Measurements from ENCODE around the gene SNPH.

The SNPH gene

GRCh38 chr20:1325173-1326030, 59.3 kb downstream of the SNPH start:
- DNase-seq (ENCODE audit: low read depth), result peak; percentile 99

- no peak for DNase-seq (ENCODE audit: low read depth)
These were observed 60.2 kb downstream of the SNPH start for GRCh38 chr20:1326031-1326930.

GRCh38 chr20:1327241-1327653, 61.2 kb downstream of the SNPH start:
- DNase-seq (ENCODE audit: low read depth), result no peak

GRCh38 chr20:1327827-1328679, 62.0 kb downstream of the SNPH start:
- DNase-seq (ENCODE audit: low read depth), result no peak

GRCh38 chr20:1328680-1329330, 62.7 kb downstream of the SNPH start, which contains the start of gene SDCBP2:
Gene SDCBP2 (minus strand): TSS chr20:1329139. CDS start chr20:1320416, 8,723 bp downstream.
- DNase-seq (ENCODE audit: low read depth), result no peak

- DNase-seq (ENCODE audit: low read depth), result no peak
These were observed 64.2 kb downstream of the SNPH start for GRCh38 chr20:1330075-1330830.

GRCh38 chr20:1331101-1331500, 65.0 kb downstream of the SNPH start:
- DNase-seq (ENCODE audit: low read depth), result no peak

- no peak for DNase-seq (ENCODE audit: low read depth)
These were observed 65.8 kb downstream of the SNPH start for GRCh38 chr20:1331801-1332453.

- DNase-seq (ENCODE audit: low read depth), result no peak
These were observed 66.7 kb downstream of the SNPH start for GRCh38 chr20:1332749-1333300.

GRCh38 chr20:1333462-1334369, 67.6 kb downstream of the SNPH start:
- no peak for DNase-seq (ENCODE audit: low read depth)

GRCh38 chr20:1334370-1334731, 68.3 kb downstream of the SNPH start:
- DNase-seq (ENCODE audit: low read depth), result no peak

GRCh38 chr20:1334761-1335160, 68.7 kb downstream of the SNPH start:
- no peak for DNase-seq (ENCODE audit: low read depth)

- no peak for DNase-seq (ENCODE audit: low read depth)
These were observed 70.0 kb downstream of the SNPH start for GRCh38 chr20:1335961-1336698.

GRCh38 chr20:1336699-1337367, 70.7 kb downstream of the SNPH start:
- DNase-seq (ENCODE audit: low read depth), result no peak

GRCh38 chr20:1337441-1337840, 71.3 kb downstream of the SNPH start:
- DNase-seq (ENCODE audit: low read depth), result no peak

- DNase-seq (ENCODE audit: low read depth), result no peak
These were observed 72.0 kb downstream of the SNPH start for GRCh38 chr20:1338096-1338495.

- no peak for DNase-seq (ENCODE audit: low read depth)
These were observed 72.7 kb downstream of the SNPH start for GRCh38 chr20:1338801-1339200.

Data from activated gamma-delta T cell treated with anti-CD3 and anti-CD28 coated beads, Interleukin-2, amount 50 U/mL, for 16 hours (primary cell).